Stimulated activated naive CD8-positive, alpha-beta T cell treated with anti-CD3 and anti-CD28 coated beads, Interleukin-15, Interleukin-2, amounts not matched to agents 100 U/mL and 50 U/mL, for 24 hours (primary cell): ENCODE measurements around the gene LMBR1.
"Not testable (repeated sequence)": the region's sequence is repeated elsewhere in the genome, so short reads cannot be mapped to it uniquely, and the experiment has no call there.

Experiments
- ATAC-seq: fragments of 150-1000 bp; cut with Tn5 transposase; one replicate; pipeline ENCODE4 v1.10.0; 2021
- DNase-seq: peaks from one replicate; pipeline ENCODE4 v3.0.0; 2021

Gene LMBR1, protein sequence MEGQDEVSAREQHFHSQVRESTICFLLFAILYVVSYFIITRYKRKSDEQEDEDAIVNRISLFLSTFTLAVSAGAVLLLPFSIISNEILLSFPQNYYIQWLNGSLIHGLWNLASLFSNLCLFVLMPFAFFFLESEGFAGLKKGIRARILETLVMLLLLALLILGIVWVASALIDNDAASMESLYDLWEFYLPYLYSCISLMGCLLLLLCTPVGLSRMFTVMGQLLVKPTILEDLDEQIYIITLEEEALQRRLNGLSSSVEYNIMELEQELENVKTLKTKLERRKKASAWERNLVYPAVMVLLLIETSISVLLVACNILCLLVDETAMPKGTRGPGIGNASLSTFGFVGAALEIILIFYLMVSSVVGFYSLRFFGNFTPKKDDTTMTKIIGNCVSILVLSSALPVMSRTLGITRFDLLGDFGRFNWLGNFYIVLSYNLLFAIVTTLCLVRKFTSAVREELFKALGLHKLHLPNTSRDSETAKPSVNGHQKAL

GRCh38 chr7:156892821-156893706 is at the start of gene LMBR1:
Gene LMBR1, minus strand, starts transcription at chr7:156893183. Its CDS starts 190 bp downstream, at chr7:156892993.
- DNase-seq (peak; percentile 96), ATAC-seq (peak; percentile 88)

- ATAC-seq, result peak; percentile 78
- peak; percentile 25 for DNase-seq
These were observed 49.7 kb upstream of the LMBR1 start for GRCh38 chr7:156942708-156943090.

DNA sequence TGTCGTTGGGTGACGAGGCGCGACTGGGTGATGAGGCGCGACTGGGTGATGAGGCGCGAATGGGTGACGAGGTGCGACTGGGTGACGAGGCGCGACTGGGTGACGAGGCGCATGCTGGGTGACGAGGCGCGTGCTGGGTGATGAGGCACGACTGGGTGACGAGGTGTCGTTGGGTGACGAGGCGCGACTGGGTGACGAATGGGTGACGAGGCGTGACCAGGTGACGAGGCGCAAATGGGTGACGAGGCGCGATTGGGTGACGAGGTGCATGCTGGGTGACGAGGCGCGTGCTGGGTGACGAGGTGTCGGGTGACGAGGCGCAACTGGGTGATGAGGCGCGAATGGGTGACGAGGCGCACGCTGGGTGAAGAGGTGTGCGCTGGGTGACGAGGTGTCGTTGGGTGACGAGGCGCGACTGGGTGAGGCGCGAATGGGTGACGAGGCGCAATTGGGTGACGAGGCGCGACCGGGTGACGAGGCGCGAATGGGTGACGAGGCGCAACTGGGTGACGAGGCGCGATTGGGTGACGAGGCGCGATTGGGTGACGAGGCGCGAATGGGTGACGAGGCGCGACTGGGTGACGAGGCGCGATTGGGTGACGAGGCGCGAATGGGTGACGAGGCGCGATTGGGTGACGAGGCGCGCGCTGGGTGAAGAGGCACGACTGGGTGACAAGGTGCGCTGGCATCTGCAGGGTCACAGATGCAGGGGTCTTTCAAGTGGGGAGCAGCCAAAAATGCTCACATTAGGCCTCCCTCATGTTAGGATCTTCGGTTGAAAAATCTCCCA is 48.6 kb upstream of the LMBR1 start:
- ATAC-seq (no peak), DNase-seq (no peak)

- DNase-seq, result no peak
- ATAC-seq, result no peak
These were observed 47.6 kb upstream of the LMBR1 start for GRCh38 chr7:156940421-156941122.

GRCh38 chr7:156936766-156937165 is 43.8 kb upstream of the LMBR1 start:
- DNase-seq, ATAC-seq: not testable (repeated sequence)

GRCh38 chr7:156935250-156935649 is 42.3 kb upstream of the LMBR1 start:
- DNase-seq (no peak), ATAC-seq (peak; percentile 32)

DNA sequence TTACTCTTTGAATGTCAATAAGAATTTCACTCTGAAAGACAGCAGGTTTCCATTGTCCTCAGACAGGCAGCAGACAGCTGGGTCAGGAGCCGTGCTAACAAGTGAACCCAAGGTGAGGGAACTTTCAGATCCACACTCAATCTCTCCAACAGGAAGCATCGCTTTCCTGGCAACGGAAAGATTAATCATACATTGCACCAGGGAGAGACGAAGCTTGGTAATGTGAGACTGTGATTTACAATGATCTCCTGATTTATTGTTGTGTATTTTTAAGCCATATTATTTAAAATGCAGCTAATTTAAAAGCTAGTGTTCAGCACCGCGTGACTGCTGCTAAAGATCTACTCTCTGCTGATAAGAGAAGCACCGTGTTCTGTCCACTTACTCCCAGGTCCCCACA is 39.0 kb upstream of the LMBR1 start:
- ATAC-seq, result no peak

GRCh38 chr7:156929789-156930539 is 37.0 kb upstream of the LMBR1 start:
- DNase-seq (no peak), ATAC-seq (peak; percentile 58)

More for the DNA sequence above, 39.0 kb upstream of the LMBR1 start:
- DNase-seq, result no peak

DNA sequence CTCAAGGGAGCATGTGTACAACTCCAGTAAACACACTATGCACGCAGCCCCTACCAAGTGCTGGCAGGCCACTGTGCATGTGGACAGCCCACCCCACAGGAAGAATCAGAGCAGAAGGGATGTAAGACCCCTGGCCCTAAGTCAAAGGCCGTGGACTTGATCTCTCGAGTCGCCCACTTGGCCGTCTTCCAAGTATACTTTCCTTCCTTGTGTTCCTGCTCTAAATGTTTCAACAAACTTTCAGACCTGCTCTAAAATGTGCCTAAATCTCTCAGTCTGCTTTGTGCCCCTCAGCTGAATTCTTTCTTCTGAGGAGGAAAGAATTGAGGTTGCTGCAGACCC is 35.4 kb upstream of the LMBR1 start:
- no peak for ATAC-seq
- DNase-seq, result no peak

DNA sequence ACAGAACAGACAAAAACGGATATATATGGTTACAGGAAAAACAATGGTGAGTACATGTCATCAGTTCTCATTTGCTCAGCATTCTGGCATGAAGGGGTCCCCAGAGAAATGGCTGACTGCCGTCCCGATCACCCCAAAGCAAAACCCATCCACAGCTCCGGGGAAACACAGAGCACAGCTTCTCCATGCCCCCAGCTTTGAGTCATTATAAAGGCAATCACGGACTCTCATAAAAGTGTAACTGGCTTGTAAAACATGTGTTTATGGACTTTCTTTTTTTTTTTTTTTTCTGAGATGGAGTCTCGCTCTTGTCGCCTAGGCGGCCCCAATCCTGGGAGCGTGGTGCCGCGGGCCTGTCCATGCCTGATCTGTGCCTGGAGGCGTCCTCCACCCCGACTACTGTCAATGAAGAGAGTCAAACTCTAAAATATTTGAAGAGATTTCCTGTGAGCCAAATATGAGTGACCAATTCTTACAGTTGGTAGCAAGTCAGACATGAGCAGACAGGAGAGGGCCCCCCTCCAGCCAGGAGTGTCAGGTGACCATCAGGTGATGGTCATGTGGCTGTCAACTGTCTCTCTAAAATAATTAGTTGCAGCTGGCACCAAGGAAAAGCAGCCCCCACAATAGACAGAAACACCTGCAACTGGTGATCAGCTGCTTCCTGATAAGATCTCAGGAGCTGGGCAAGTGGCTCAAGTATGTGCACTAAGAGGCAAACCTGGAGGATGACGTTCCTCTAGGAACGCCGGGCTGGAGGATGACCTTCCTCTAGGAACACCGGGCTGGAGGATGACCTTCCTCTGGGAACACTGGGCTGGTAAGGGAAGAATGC is 34.8 kb upstream of the LMBR1 start:
- ATAC-seq, result no peak
- no peak for DNase-seq

GRCh38 chr7:156925821-156926220 is 32.8 kb upstream of the LMBR1 start:
- ATAC-seq, result not testable (repeated sequence)

DNA sequence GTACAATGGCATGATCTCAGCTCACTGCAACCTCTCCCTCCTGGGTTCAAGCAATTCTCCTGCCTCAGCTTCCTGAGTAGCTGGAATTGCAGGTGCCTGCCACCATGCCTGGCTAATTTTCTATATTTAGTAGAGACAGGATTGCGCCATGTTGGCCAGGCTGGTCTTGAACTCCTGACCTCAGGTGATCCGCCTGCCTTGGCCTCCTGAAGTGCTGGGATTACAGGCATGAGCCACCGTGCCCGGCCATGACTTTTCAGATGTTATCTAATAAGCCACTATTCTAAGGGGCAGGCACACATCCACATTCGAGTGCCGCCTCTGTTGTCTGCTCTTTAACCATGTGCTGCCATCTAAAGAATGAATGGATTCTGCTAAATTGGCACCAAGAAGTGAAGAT is 29.3 kb upstream of the LMBR1 start:
- DNase-seq, ATAC-seq: not testable (repeated sequence)

More at GRCh38 chr7:156925821-156926220, 32.8 kb upstream of the LMBR1 start:
- not testable (repeated sequence) for DNase-seq

DNA sequence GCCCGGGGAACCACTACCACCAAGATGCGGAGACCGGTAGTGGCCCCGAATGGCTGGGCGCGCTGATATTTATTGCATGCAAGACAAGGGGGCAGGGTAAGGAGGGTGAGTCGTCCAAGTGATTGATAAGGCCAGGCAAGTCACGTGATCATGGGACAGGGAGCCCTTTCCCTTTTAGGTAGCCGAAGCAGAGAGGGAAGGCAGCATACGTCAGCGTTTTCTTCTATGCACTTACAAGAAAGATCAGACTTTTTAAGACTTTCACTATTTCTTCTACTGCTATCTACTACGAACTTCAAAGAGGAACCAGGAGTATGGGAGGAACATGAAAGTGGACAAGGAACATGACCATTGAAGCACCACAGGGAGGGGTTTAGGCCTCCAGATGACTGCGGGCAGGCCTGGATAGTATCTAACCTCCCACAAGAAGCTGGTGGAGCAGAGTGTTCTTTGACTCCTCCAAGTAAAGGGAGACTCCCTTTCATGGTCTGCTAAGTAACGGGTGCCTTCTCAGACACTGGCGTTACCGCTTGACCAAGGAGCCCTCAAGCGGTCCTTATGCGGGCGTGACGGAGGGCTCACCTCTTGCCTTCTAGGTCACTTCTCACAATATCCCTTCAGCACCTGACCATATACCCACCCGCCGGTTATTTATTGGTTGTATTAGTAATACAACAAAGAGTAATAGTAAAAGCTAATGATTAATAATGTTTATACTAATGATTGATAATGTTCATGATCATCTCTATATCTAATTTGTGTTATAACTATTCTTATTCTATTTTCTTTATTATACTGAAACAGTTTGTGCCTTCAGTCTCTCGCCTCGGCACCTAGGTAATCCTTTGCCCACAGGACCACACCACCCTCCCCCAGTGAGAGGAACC is 27.7 kb upstream of the LMBR1 start:
- not testable (repeated sequence) for ATAC-seq

DNA sequence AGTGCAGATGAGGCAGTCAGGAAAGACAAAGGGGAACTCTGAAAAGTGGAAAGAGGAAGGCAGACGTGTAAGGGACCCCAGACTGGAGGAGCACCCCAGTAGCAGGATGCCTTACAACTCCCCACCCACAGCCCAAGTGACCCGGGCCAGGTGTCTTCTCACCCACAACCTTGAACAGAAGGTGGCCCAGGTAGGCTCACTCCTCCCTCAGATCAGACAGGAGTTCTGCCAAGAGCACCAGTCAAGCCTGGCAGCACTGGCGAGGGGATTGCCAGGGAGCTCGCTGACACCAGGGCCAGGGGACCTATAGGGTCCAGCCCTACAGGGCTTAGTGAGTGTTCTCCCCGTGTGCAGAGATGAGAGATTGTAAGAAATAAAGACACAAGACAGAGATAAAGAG is 27.1 kb upstream of the LMBR1 start:
- no peak for DNase-seq
- no peak for ATAC-seq

More for the DNA sequence above, 27.7 kb upstream of the LMBR1 start:
- DNase-seq, result not testable (repeated sequence)

GRCh38 chr7:156919132-156919713 is 26.2 kb upstream of the LMBR1 start:
- no peak for DNase-seq
- ATAC-seq, result no peak

GRCh38 chr7:156918635-156919034 is 25.7 kb upstream of the LMBR1 start:
- ATAC-seq (peak; percentile 14), DNase-seq (no peak)

DNA sequence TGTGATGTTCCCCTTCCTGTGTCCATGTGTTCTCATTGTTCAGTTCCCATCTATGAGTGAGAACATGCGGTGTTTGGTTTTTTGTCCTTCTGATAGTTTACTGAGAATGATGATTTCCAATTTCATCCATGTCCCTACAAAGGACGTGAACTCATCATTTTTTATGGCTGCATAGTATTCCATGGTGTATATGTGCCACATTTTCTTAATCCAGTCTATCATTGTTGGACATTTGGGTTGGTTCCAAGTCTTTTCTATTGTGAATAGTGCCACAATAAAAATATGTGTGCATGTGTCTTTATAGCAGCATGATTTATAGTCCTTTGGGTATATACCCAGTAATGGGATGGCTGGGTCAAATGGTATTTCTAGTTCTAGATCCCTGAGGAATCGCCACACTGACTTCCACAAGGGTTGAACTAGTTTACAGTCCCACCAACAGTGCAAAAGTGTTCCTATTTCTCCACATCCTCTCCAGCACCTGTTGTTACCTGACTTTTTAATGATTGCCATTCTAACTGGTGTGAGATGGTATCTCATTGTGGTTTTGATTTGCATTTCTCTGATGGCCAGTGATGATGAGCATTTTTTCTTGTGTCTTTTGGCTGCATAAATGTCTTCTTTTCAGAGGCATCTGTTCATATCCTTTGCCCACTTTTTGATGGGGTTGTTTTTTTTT is 16.7 kb upstream of the LMBR1 start:
- not testable (repeated sequence) for DNase-seq, ATAC-seq

DNA sequence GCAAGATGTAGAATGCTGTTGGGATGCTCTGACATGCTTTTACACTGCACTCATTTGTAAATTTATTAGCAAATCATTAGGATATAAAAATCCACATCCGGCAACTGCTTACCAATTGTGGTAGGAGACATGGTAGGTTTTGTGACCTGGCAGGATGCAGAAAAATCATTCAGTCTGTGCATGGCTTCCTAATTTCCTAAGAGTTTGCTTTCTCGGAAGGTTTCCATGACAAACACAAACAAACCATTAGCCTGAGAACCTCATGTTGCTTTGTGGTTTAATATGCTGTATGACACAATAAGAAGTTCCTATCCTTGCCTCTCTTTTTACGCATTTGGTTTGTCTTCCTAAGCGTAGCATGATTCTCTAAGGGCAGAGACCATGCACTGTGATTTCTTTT is 14.7 kb upstream of the LMBR1 start:
- DNase-seq (no peak), ATAC-seq (no peak)
